NCI-H1694 treated with DMSO at 0.1 percent for 48 hours (cell line): ENCODE results near the gene ALAS2.
A peak's percentile ranks its signal among the peaks of the same experiment; 100 is the strongest.
"Not testable (repeated sequence)": the region's sequence is repeated elsewhere in the genome, so short reads cannot be mapped to it uniquely, and the experiment has no call there.

Experiments used
- DNase-seq: peaks from one replicate; lab custom pipeline; 2025; lab: John Stamatoyannopoulos, UW

Gene ALAS2

DNA sequence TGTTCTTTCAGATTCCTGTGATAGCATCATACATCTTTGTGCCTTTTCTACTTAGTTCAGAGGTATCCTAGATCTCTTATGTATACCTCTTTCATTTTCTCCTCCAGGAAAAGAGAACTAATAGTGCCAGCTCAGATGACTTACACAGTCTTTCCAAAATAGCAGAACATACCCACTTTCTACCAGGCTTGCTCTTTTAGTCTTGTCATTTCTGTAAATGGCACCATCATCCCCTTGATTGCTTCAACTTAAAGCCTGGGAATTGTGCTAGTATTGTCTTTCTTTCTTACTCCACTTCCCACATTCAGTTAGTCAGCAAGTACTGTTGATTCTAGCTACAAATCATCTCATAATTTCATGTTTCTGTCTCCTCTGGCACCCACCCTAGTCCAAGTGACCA is 25.5 kb downstream of the ALAS2 start:
- DNase-seq: no peak

GRCh38 chrX:55004231-55004630 is 26.5 kb downstream of the ALAS2 start:
- DNase-seq: no peak

DNA sequence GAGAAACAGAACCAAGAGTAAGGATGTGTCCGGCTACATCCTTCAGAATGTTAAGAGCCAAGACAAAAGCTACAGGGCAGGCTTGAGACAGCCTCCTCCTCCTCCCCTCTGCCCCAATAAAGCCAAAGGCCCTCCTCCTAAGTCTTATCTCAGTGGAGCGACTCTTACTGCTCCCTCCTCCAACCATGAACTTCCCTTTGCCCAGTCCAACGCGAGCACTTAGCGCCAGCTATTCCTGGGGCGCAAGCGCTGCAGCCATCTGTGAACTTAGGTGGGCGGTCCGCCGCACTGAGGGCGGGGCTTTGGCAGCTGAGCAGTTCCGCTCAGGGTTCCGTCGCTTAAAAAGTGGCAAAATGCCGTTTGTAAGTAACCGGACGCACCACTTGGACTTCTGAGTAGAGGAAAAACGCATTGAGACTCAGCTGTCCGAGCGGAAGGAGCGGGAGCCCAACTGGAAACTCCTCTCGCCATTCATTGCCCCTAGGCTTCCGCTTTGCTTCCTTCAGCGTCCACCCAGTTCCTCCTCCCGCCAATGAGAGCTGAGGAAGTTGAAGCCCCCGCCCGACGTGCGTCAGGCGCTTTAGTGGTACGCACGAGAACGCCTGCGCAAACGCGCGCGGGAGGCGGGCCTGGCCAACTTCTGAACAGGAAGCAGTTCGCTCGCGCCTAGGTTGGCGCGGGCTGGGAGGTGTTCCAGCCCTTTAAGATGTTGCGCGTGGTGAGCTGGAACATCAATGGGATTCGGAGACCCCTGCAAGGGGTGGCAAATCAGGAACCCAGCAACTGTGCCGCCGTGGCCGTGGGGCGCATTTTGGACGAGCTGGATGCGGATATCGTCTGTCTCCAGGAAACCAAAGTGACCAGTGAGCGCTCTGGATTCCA is 30.8 kb downstream of the ALAS2 start, which contains the start of gene APEX2:
TSS of gene APEX2 (plus strand) at position 647 of the 882 bp plus-strand sequence. CDS start at position 707, 60 bp downstream.
- peak; percentile 89 for DNase-seq

DNA sequence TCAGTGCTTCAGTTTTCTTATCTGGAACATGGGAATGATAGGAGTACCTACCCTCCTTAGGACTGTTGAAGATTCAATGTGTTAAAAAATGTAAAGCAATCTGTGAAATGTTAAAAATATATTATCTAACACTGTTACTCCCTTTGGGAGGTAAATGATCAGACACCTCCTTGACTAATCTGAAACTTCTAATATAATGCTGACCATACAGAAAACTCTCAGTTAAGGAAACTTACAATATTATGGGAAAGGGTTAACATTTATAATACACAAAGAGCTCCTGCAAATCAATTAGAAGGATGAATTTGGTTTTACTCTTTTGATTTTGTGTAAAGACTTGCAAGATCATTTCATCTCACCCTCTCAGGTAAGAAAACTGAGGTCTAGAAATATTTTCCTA is 35.2 kb downstream of the ALAS2 start:
- DNase-seq: no peak

DNA sequence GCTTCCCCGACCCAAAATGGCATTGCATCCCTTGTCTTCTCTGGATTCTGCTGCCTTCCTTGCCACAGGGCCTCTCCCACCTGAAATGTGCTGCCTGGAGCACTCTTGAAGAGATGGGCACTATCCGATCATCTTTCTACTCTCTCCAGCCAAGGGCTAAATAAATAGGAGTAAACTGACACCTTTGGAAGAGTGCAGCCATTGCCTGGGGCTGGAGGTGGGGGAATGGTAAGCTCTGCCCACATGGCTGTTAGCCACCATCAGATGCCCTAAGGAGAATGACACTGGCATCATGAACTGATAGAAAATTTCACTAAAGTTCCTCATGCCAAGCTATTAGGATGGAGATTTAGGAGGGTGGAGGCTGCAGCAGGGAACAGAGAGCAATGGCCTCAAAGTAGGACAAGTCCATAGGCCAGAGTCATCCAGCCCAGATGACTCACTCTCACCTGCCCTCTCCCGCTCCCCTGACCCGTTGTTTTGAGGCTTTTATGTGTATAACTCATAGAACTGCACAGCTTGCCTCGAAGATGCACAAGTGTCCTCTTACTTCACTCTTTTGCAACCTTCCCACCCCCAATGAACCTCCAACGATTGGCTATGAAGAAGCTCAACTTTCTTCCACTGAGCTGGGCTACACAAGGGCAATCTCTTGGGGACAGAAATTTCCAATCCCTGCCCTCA is 36.0 kb downstream of the ALAS2 start:
- no peak for DNase-seq

GRCh38 chrX:54994099-54994498 is 36.7 kb downstream of the ALAS2 start, which contains the start of gene PFKFB1:
PFKFB1 (minus strand) TSS chrX:54994188; CDS start chrX:54994007, 181 bp downstream.
- DNase-seq: no peak

DNA sequence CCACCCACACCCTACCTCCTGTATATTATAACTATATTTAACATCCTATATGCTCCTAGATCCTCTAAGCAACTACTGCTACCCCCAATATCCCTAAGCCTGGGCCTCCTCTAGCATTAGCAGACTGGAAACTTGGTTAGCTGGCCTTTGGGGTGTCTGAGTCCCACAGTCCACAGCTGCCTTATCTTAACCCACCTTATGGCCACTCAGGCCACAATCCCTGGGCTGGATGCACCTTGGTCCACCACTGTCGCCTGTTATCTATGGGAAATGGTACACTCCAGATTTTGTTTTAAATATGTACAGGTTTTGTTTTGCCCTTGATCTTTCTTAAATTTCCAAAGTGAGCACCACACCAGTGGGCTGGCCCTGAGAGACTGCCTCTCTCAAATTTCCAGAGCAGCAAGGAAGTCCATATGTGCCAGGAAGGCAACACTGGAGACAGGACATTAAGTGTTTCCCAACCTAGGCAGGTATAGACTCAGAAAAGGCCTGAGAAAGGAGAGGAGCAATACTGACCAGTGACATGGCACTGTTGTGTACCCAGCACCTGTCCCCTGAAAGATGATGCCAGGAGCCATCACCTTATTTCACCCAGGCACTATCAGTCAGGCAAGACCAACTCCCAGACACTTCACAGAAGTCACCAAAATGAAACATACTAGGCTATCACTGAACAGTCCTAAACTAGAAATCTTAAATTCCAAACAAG is 37.7 kb downstream of the ALAS2 start:
- DNase-seq: no peak

- no peak for DNase-seq
Observed at GRCh38 chrX:54991706-54992105, 39.1 kb downstream of the ALAS2 start.

GRCh38 chrX:54983306-54983705 is 47.5 kb downstream of the ALAS2 start:
- not testable (repeated sequence) for DNase-seq

DNA sequence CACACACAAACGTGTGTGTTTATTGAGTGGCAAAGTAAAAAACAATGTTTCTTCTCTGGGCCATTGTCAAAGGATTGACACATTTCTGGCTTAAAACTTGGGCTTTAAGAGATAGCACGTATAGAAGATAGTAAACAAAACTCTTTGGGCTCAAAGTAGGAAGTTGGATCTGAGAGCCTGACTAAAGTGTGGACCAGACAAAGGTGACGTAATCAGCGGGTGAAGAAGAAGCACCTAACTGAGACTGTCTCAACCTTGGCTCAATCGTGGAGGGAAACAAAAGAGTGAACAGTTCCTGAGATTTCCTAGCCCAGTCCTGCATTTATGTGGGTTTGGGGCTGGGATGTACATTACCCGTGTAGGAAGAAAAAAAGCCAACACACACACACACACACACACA is 50.4 kb downstream of the ALAS2 start:
- no peak for DNase-seq

GRCh38 chrX:54979432-54979831 is 51.3 kb downstream of the ALAS2 start:
- no peak for DNase-seq

DNA sequence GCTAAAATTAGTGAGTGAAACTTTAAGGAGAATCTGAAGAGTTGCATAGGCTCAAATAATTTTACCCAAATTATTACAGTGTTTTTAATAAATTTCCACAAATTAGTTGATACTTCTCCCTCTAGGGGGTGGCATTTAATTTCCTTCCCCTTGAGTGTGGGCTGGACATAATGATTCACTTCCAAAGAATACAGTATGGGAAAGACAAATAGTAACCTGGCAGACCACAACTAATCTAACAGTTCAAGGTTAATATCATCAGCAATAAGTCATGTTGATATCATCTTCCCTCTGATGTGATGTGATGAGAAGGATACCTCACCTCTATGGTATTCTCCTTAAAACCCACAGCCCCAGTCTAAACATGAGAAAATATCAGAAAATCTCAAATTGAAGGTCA is 52.3 kb downstream of the ALAS2 start:
- no peak for DNase-seq

DNA sequence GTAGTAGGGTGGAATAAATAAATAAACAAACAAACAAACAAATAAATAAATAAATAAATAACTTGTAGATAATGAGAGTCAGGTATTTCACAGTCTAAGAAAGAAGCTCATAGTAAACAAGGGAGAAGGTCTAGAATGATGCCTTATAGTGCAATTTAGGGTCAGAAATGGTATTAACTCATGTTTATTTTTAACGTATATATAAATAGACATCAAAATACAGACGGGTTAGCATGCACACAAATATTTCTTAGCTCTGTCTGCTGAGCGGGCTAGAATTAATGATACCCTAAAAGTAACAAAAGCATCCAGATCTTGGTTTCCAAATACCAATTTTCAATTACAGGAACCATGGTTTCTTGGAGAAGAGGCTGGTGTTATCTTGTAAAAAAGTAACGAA is 53.4 kb downstream of the ALAS2 start:
- DNase-seq: no peak

GRCh38 chrX:54964766-54965497 is 65.8 kb downstream of the ALAS2 start:
- no peak for DNase-seq

GRCh38 chrX:54961750-54962149 is 69.0 kb downstream of the ALAS2 start:
- DNase-seq: no peak
